GM12878 (cell line): Measurements from ENCODE around the gene RIN1.

Experiments used
- CREB1 ChIP-seq: IDR thresholded peaks from 2 replicates; pipeline ENCODE4 v1.6.1; 2012; ENCODE audit warnings: low read depth, mild to moderate bottlenecking, inconsistent platforms
- EZH2 ChIP-seq: IDR thresholded peaks from 2 replicates; pipeline ENCODE4 v1.6.1; 2012; ENCODE audit warnings: low read depth, mild to moderate bottlenecking, control low read depth, inconsistent platforms, low read length, borderline replicate concordance; ENCODE audit not compliant: control insufficient read depth
- FOXM1 ChIP-seq: IDR thresholded peaks from 2 replicates; pipeline ENCODE4 v1.6.1; 2012; ENCODE audit warnings: low read depth, mild to moderate bottlenecking, inconsistent platforms, low read length, moderate library complexity
- HDAC6 ChIP-seq: fragments of 200-600 bp; sonication (generic); IDR thresholded peaks from one replicate; pipeline ENCODE4 v1.8.0; 2017; ENCODE audit warnings: antibody characterized with exemption; ENCODE audit not compliant: unreplicated experiment
- POLR2AphosphoS5 ChIP-seq: IDR thresholded peaks from 2 replicates; pipeline ENCODE4 v1.6.1; 2011; ENCODE audit warnings: mild to moderate bottlenecking, low read length, inconsistent platforms
- RAD21 ChIP-seq: IDR thresholded peaks from 2 replicates; pipeline ENCODE4 v1.6.1; 2011; ENCODE audit warnings: mild to moderate bottlenecking, low read depth, low read length, moderate library complexity; ENCODE audit not compliant: insufficient read depth
- SIX5 ChIP-seq: IDR thresholded peaks from 2 replicates; pipeline ENCODE4 v1.6.1; 2011; ENCODE audit warnings: mild to moderate bottlenecking, low read depth, low read length, moderate library complexity; ENCODE audit not compliant: severe bottlenecking
- STAT3 ChIP-seq: IDR thresholded peaks from 2 replicates; pipeline ENCODE4 v1.6.1; 2011; ENCODE audit warnings: low read depth, low read length, improper control_type of control experiment
- TAF1 ChIP-seq: IDR thresholded peaks from 2 replicates; pipeline ENCODE4 v1.6.1; 2011; ENCODE audit warnings: mild to moderate bottlenecking, low read depth, low read length, borderline replicate concordance
- YY1 ChIP-seq: IDR thresholded peaks from 2 replicates; pipeline ENCODE4 v1.6.1; 2011; ENCODE audit warnings: low read depth, mild to moderate bottlenecking, low read length
- ZNF24 ChIP-seq: fragments of 450-650 bp; IDR thresholded peaks from 2 replicates; pipeline ENCODE4 v1.6.1; 2017; ENCODE audit warnings: antibody characterized with exemption, mild to moderate bottlenecking
- TF ChIP-seq, protein P1 (sequence below): IDR thresholded peaks from 2 replicates; pipeline ENCODE4 v1.6.1; 2011; ENCODE audit warnings: borderline replicate concordance, low read depth, mild to moderate bottlenecking, moderate library complexity, low read length; ENCODE audit not compliant: insufficient read depth, poor library complexity, severe bottlenecking
- TF ChIP-seq, protein P2 (sequence below), 3 experiments: IDR thresholded peaks in 2 of 3; conservative IDR thresholded peaks in 1 of 3; 2 replicates each; pipeline ENCODE4 v1.5.1; 2011; ENCODE audit warnings: low read depth in 3 of 3, low read length in 3 of 3, mild to moderate bottlenecking in 3 of 3, control low read depth in 2 of 3, moderate library complexity in 2 of 3, inconsistent platforms in 1 of 3, mixed read lengths in 1 of 3; ENCODE audit not compliant: control insufficient read depth in 2 of 3, insufficient read depth in 1 of 3; ENCODE audit errors: extremely low read depth in 1 of 3

GRCh38 chr11:66373265-66373664 is 37.0 kb upstream of the RIN1 start:
- TF ChIP-seq TAF1: no peak
- no peak for TF ChIP-seq HDAC6
- TF ChIP-seq EZH2: no peak
- TF ChIP-seq, protein P1, sequence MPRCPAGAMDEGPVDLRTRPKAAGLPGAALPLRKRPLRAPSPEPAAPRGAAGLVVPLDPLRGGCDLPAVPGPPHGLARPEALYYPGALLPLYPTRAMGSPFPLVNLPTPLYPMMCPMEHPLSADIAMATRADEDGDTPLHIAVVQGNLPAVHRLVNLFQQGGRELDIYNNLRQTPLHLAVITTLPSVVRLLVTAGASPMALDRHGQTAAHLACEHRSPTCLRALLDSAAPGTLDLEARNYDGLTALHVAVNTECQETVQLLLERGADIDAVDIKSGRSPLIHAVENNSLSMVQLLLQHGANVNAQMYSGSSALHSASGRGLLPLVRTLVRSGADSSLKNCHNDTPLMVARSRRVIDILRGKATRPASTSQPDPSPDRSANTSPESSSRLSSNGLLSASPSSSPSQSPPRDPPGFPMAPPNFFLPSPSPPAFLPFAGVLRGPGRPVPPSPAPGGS: no peak
- TF ChIP-seq YY1: no peak
- no peak for TF ChIP-seq FOXM1
- TF ChIP-seq CREB1: no peak
- TF ChIP-seq, protein P2, sequence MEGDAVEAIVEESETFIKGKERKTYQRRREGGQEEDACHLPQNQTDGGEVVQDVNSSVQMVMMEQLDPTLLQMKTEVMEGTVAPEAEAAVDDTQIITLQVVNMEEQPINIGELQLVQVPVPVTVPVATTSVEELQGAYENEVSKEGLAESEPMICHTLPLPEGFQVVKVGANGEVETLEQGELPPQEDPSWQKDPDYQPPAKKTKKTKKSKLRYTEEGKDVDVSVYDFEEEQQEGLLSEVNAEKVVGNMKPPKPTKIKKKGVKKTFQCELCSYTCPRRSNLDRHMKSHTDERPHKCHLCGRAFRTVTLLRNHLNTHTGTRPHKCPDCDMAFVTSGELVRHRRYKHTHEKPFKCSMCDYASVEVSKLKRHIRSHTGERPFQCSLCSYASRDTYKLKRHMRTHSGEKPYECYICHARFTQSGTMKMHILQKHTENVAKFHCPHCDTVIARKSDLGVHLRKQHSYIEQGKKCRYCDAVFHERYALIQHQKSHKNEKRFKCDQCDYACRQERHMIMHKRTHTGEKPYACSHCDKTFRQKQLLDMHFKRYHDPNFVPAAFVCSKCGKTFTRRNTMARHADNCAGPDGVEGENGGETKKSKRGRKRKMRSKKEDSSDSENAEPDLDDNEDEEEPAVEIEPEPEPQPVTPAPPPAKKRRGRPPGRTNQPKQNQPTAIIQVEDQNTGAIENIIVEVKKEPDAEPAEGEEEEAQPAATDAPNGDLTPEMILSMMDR (IDR thresholded peaks at IDR 0.05 in 2 of 3, conservative IDR thresholded peaks at IDR 0.05 in 1 of 3; ENCODE audit: control insufficient read depth in 2 of 3, extremely low read depth in 1 of 3, insufficient read depth in 1 of 3, low read depth in 3 of 3, low read length in 3 of 3): no peak
- TF ChIP-seq STAT3: no peak
- no peak for TF ChIP-seq SIX5
- TF ChIP-seq POLR2AphosphoS5: no peak
- TF ChIP-seq RAD21: no peak
- no peak for TF ChIP-seq ZNF24
